NOMO-1 treated with DMSO at 0.1 percent for 48 hours (cell line): ENCODE data around the gene SPRY4.
A peak's percentile ranks its signal among the peaks of the same experiment; 100 is the strongest.
"Not testable (repeated sequence)": the region's sequence is repeated elsewhere in the genome, so short reads cannot be mapped to it uniquely, and the experiment has no call there.

ENCODE experiments used
- DNase-seq: peaks from one replicate; lab custom pipeline; 2025; ENCODE audit not compliant: unreplicated experiment; lab: John Stamatoyannopoulos, UW

Gene SPRY4

GRCh38 chr5:142339781-142340180 is 15.0 kb upstream of the SPRY4 start:
- no peak for DNase-seq

GRCh38 chr5:142334538-142334937 is 9.7 kb upstream of the SPRY4 start:
- DNase-seq = no peak

- not testable (repeated sequence) for DNase-seq
Observed at GRCh38 chr5:142333749-142334148, 8.9 kb upstream of the SPRY4 start.

- DNase-seq = no peak
Observed at GRCh38 chr5:142330444-142330843, 5.6 kb upstream of the SPRY4 start.

- no peak for DNase-seq
Observed at GRCh38 chr5:142330026-142330425, 5.2 kb upstream of the SPRY4 start.

- no peak for DNase-seq
Observed at GRCh38 chr5:142327111-142327842, 2.5 kb upstream of the SPRY4 start.

GRCh38 chr5:142326480-142326938 is 1.7 kb upstream of the SPRY4 start:
- DNase-seq = no peak

GRCh38 chr5:142325725-142326479 is 1.1 kb upstream of the SPRY4 start:
- no peak for DNase-seq

- no peak for DNase-seq
Observed at GRCh38 chr5:142324136-142324870, 518 bp downstream of the SPRY4 start.

- peak; percentile 64 for DNase-seq
Observed at GRCh38 chr5:142323480-142324135, 1.2 kb downstream of the SPRY4 start.

- DNase-seq = peak; percentile 28
Observed at GRCh38 chr5:142322747-142323479, 1.9 kb downstream of the SPRY4 start.

GRCh38 chr5:142322403-142322746 is 2.4 kb downstream of the SPRY4 start:
- no peak for DNase-seq

- DNase-seq = peak; percentile 22
Observed at GRCh38 chr5:142320851-142321560, 3.8 kb downstream of the SPRY4 start.

- no peak for DNase-seq
Observed at GRCh38 chr5:142320430-142320738, 4.4 kb downstream of the SPRY4 start.

- DNase-seq = no peak
Observed at GRCh38 chr5:142319560-142320429, 5.0 kb downstream of the SPRY4 start.

GRCh38 chr5:142319105-142319504 is 5.7 kb downstream of the SPRY4 start:
- DNase-seq = no peak

GRCh38 chr5:142317753-142318152 is 7.1 kb downstream of the SPRY4 start:
- DNase-seq = no peak

- no peak for DNase-seq
Observed at GRCh38 chr5:142317173-142317572, 7.6 kb downstream of the SPRY4 start.

- DNase-seq = no peak
Observed at GRCh38 chr5:142316681-142317080, 8.1 kb downstream of the SPRY4 start.
